BJ (cell line): ENCODE data around the gene COL1A2. TPM values are rescaled to one million over a fixed set of nuclear protein-coding genes. Genes with fewer than 3 reads are reported as not detected.
A peak's percentile ranks its signal among the peaks of the same experiment; 100 is the strongest.

ENCODE experiments used
- CTCF ChIA-PET: fragments of 350-600 bp; formaldehyde crosslinking; extraction: SDS; loops from one replicate; lab custom pipeline; 2021; ENCODE audit warnings: antibody characterized with exemption, inconsistent platforms; lab: Yijun Ruan, JAX
- POLR2A ChIA-PET: fragments of 300-600 bp; sonication (Branson Sonifier 250); formaldehyde crosslinking; extraction: SDS; loops from one replicate; lab custom pipeline; 2021; ENCODE audit warnings: antibody characterized with exemption; lab: Charles Lee
- DNase-seq: peaks from one replicate; pipeline ENCODE4 v3.0.0-alpha.2; 2011; ENCODE audit warnings: low read depth
- H3K27me3 ChIP-seq: 2 replicates; pipeline ENCODE4 v1.6.0; 2011; ENCODE audit warnings: low read length; ENCODE audit not compliant: control insufficient read depth, insufficient read depth
- H3K36me3 ChIP-seq: 2 replicates; pipeline ENCODE4 v1.5.1; 2011; ENCODE audit warnings: low read length; ENCODE audit not compliant: control insufficient read depth, insufficient read depth
- H3K4me3 ChIP-seq: 2 replicates; pipeline ENCODE4 v1.5.1; 2011; ENCODE audit warnings: low read depth, mild to moderate bottlenecking, control low read depth, low read length
- polyA plus RNA-seq: library from polyadenylated mRNA; depleted of rRNA; stranded (reverse); fragments of >200 nt; gene quantifications from 2 replicates; pipeline ENCODE4 v1.2.3, GENCODE V29; 2011
- TF ChIP-seq, protein P1 (sequence below): IDR thresholded peaks from 2 replicates; pipeline ENCODE4 v1.5.1; 2011; ENCODE audit warnings: low read depth, mild to moderate bottlenecking, control low read depth, inconsistent platforms, low read length, moderate library complexity; ENCODE audit not compliant: insufficient read depth

Gene COL1A2
- polyA plus RNA-seq, 1 experiment = 8,996 TPM

- H3K36me3 ChIP-seq = no peaks in the 10 kb centered on the region
- DNase-seq = no peak
- no peaks in the 10 kb centered on the region for H3K27me3 ChIP-seq
- TF ChIP-seq, protein P1, sequence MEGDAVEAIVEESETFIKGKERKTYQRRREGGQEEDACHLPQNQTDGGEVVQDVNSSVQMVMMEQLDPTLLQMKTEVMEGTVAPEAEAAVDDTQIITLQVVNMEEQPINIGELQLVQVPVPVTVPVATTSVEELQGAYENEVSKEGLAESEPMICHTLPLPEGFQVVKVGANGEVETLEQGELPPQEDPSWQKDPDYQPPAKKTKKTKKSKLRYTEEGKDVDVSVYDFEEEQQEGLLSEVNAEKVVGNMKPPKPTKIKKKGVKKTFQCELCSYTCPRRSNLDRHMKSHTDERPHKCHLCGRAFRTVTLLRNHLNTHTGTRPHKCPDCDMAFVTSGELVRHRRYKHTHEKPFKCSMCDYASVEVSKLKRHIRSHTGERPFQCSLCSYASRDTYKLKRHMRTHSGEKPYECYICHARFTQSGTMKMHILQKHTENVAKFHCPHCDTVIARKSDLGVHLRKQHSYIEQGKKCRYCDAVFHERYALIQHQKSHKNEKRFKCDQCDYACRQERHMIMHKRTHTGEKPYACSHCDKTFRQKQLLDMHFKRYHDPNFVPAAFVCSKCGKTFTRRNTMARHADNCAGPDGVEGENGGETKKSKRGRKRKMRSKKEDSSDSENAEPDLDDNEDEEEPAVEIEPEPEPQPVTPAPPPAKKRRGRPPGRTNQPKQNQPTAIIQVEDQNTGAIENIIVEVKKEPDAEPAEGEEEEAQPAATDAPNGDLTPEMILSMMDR = no peak
- peak overlapping the region; percentile 29; the same call in 1 of the 2 replicates for H3K4me3 ChIP-seq
- ChIA-PET POLR2A (interaction anchor here (0.6 to 2.5 kb wide), 10 partner anchors 9 to 188 kb away, joined by 3 to 57 read pairs (median 4); partner anchors contain the start of gene COL1A2), CTCF (interaction anchor here (0.6 to 8.4 kb wide), 13 partner anchors 10 to 79 kb away, joined by 3 to 45 read pairs (median 4); partner anchors contain the start of gene COL1A2)
Observed at GRCh38 chr7:94367949-94368348, 26.7 kb upstream of the COL1A2 start.

- peak overlapping the region; percentile 29 for H3K4me3 ChIP-seq
- H3K36me3 ChIP-seq = no peaks in the 10 kb centered on the region
- H3K27me3 ChIP-seq = no peaks in the 10 kb centered on the region
- POLR2A ChIA-PET = interaction anchor here (0.6 to 2.5 kb wide), 10 partner anchors 8 to 70 kb away, joined by 3 to 57 read pairs (median 4); partner anchors contain the start of gene COL1A2
- peak; percentile 74 for DNase-seq
- CTCF ChIA-PET = interaction anchor here (1.3 to 8.4 kb wide), 10 partner anchors 17 to 79 kb away, joined by 3 to 45 read pairs (median 5); partner anchors contain the start of gene COL1A2
- TF ChIP-seq, protein P1 = no peak
Observed at GRCh38 chr7:94368371-94368791, 26.3 kb upstream of the COL1A2 start.

DNA sequence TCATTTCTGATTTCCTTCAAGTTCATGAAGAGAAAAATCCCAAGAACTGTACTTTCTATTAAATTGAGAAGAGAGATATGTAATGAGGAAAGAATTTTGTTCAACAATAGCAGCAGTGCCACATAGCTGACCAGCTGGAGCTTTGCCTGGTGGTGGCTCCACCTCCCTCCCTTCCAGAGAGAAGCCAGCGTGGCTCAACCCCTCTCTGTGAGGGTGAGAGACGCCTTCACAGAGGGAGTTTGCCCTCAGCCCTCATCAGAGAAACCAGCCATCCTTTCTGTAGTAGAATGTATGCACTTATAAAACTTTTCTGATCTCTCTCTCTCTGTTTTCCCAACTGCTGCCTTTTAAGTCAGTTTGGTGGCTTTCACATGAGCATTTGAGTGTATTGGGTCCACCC lies 20.5 kb upstream of the COL1A2 start:
- H3K36me3 ChIP-seq = no peaks in the 10 kb centered on the region
- ChIA-PET POLR2A (interaction anchor here (0.6 to 3.0 kb wide), 11 partner anchors 9 to 77 kb away, joined by 3 to 104 read pairs (median 5); partner anchors contain the start of gene COL1A2), CTCF (interaction anchor here (0.6 to 3.3 kb wide), 8 partner anchors 21 to 86 kb away, joined by 3 to 31 read pairs (median 4); partner anchors contain the start of gene COL1A2)
- H3K4me3 ChIP-seq = peak overlapping the region; percentile 43
- no peaks in the 10 kb centered on the region for H3K27me3 ChIP-seq
- TF ChIP-seq, protein P1 = no peak
- DNase-seq = peak; percentile 83

GRCh38 chr7:94374721-94375566 lies 19.8 kb upstream of the COL1A2 start:
- H3K4me3 ChIP-seq = peak overlapping the region; percentile 43
- CTCF ChIA-PET = interaction anchor here (0.6 to 3.3 kb wide), 9 partner anchors 8 to 86 kb away, joined by 3 to 31 read pairs (median 4); partner anchors contain the start of gene COL1A2
- DNase-seq = peak; percentile 86
- TF ChIP-seq, protein P1 = no peak
- no peaks in the 10 kb centered on the region for H3K27me3 ChIP-seq
- POLR2A ChIA-PET = interaction anchor here (0.5 to 3.0 kb wide), 14 partner anchors 8 to 371 kb away, joined by 3 to 104 read pairs (median 4); partner anchors contain the start of gene COL1A2
- no peaks in the 10 kb centered on the region for H3K36me3 ChIP-seq
